HepG2 (cell line): ENCODE measurements around the gene TADA2B. TPM values are rescaled to one million over a fixed set of nuclear protein-coding genes. Genes with fewer than 3 reads are reported as not detected.

Source experiments
- ATF2 ChIP-seq: sonication (generic); formaldehyde crosslinking; IDR thresholded peaks from 2 replicates; pipeline ENCODE4 v1.4.0; 2020; ENCODE audit warnings: missing genetic modification reagents
- ATF7 ChIP-seq, 2 experiments: fragments of 450-650 bp in 1 of 2; sonication (generic) in 1 of 2; formaldehyde crosslinking in 1 of 2; IDR thresholded peaks; 2 replicates each; pipeline versions ENCODE4 v1.4.0 to v1.6.1; 2016 to 2020; ENCODE audit warnings: antibody characterized with exemption in 1 of 2, mild to moderate bottlenecking in 1 of 2, missing genetic modification reagents in 1 of 2
- NR2C2 ChIP-seq: sonication (generic); formaldehyde crosslinking; IDR thresholded peaks from 2 replicates; pipeline ENCODE4 v1.4.0; 2020; ENCODE audit warnings: missing genetic modification reagents, mild to moderate bottlenecking, moderate library complexity, borderline replicate concordance
- SMAD1 ChIP-seq: sonication (generic); formaldehyde crosslinking; IDR thresholded peaks from 2 replicates; pipeline ENCODE4 v1.4.0; 2020; ENCODE audit warnings: missing genetic modification reagents, low read depth, mild to moderate bottlenecking, borderline replicate concordance
- SNAPC4 ChIP-seq: sonication (generic); formaldehyde crosslinking; IDR thresholded peaks from 2 replicates; pipeline ENCODE4 v1.4.0; 2020; ENCODE audit warnings: mild to moderate bottlenecking, missing genetic modification reagents
- TBX2 ChIP-seq: sonication (generic); formaldehyde crosslinking; IDR thresholded peaks from 2 replicates; pipeline ENCODE4 v1.5.0; 2020; ENCODE audit warnings: missing genetic modification reagents, mild to moderate bottlenecking, borderline replicate concordance
- ZNF12 ChIP-seq: sonication (generic); formaldehyde crosslinking; IDR thresholded peaks from 2 replicates; pipeline ENCODE4 v1.5.0; 2020; ENCODE audit warnings: missing genetic modification reagents
- ZNF337 ChIP-seq: sonication (generic); formaldehyde crosslinking; IDR thresholded peaks from 2 replicates; pipeline ENCODE4 v1.5.1; 2020; ENCODE audit warnings: missing genetic modification reagents, low read depth, mild to moderate bottlenecking, borderline replicate concordance
- ZNF501 ChIP-seq: sonication (generic); formaldehyde crosslinking; IDR thresholded peaks from 2 replicates; pipeline ENCODE4 v1.5.1; 2020; ENCODE audit warnings: mild to moderate bottlenecking, moderate library complexity, missing genetic modification reagents
- polyA plus RNA-seq, 8 experiments: library from polyadenylated mRNA; depleted of rRNA in 3 of 8; stranded (reverse) in 7 of 8; unstranded in 1 of 8; fragments of >200 nt; fragmentation: Illumina TruSeq in 4 of 8; extraction: Trizol in 4 of 8; gene quantifications; 2 replicates each; pipeline versions ENCODE4 v1.2.1 to v1.2.3, GENCODE V29; 2011 to 2016; ENCODE audit warnings: low read depth in 4 of 8, missing spikeins in 1 of 8, mixed read lengths in 1 of 8; ENCODE audit not compliant: insufficient read depth in 1 of 8
- total RNA-seq, 5 experiments: library from RNA; depleted of rRNA; stranded (reverse); fragments of >200 nt; fragmentation: Illumina TruSeq; extraction: Trizol; gene quantifications; 2 replicates each; pipeline ENCODE4 v1.2.3, GENCODE V29; 2016; ENCODE audit warnings: low read depth in 1 of 5
- TF ChIP-seq, protein P1 (sequence below): IDR thresholded peaks from 2 replicates; pipeline ENCODE4 v1.6.1; 2016; ENCODE audit warnings: control low read depth
- TF ChIP-seq, protein P2 (sequence below): IDR thresholded peaks from 2 replicates; pipeline ENCODE4 v1.6.1; 2016; ENCODE audit warnings: missing compliant biosample characterization, missing genetic modification reagents, borderline replicate concordance
- TF ChIP-seq, protein P3 (sequence below): sonication (generic); formaldehyde crosslinking; IDR thresholded peaks from 2 replicates; pipeline ENCODE4 v1.5.0; 2020; ENCODE audit warnings: mild to moderate bottlenecking, missing genetic modification reagents, borderline replicate concordance
- TF ChIP-seq, protein P4 (sequence below): sonication (generic); formaldehyde crosslinking; IDR thresholded peaks from 2 replicates; pipeline ENCODE4 v1.8.0; 2022; ENCODE audit warnings: mild to moderate bottlenecking, missing genetic modification reagents, moderate library complexity

The TADA2B gene
- total and polyA plus RNA-seq, 2 of the 13 experiments (the other 11 are each of a cell fraction or from before 2014, with no cell fraction given) = 4.6 to 8.9 TPM

DNA sequence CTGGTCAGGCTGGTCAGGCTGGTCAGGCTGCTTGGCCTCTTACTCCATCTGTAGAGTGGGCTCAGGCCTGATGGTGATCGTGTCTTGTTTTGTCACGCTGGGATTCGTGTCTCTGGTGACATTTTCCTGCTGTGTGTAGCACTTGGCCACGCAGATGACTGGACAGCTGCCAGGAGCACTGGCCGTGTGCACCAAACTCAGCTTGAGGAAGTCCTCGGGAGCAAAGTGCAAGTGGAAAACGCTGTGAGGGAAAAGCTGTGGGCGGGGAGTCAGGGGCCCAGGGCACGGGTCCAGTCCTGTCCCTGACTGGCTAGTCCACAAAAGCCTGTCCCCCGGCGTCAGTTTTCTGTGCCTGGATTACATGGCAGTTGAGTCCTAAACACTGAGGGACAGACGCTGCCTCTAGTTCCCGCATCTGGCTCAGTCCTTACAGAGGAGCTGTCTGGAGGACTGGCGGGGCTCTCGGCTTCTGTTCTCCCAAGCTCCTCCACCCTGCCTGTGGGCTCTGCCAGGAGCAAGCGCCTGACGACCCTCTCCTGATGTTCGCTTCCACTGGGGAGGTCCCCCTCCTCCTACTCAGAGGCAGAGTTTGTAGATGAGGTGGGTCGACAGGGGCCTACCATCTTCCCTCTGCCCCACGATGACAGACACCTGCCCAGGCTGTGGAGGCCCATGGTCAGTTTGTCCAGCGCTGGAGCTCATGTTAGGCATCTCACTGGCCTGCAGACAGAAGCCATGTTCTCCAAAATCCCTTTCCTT is 60.6 kb downstream of the TADA2B start (continued):
- TF ChIP-seq, protein P1, sequence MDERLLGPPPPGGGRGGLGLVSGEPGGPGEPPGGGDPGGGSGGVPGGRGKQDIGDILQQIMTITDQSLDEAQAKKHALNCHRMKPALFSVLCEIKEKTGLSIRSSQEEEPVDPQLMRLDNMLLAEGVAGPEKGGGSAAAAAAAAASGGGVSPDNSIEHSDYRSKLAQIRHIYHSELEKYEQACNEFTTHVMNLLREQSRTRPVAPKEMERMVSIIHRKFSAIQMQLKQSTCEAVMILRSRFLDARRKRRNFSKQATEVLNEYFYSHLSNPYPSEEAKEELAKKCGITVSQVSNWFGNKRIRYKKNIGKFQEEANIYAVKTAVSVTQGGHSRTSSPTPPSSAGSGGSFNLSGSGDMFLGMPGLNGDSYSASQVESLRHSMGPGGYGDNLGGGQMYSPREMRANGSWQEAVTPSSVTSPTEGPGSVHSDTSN (CRISPR knock-in tag) = no peak
- TF ChIP-seq ZNF501 (CRISPR knock-in tag) (peak; percentile 65; the same call in 1 of the 2 replicates), NR2C2 (CRISPR knock-in tag) (no peak), ATF2 (CRISPR knock-in tag) (no peak; the same call in 1 of the 2 replicates), ZNF12 (no peak), ATF7 (IDR thresholded peaks at IDR 0.05) (no peak), ATF7 (CRISPR knock-in tag; IDR thresholded peaks at IDR 0.05) (no peak), TBX2 (peak; percentile 77), SNAPC4 (CRISPR knock-in tag) (no peak), SMAD1 (CRISPR knock-in tag) (no peak), ZNF337 (CRISPR knock-in tag) (peak; percentile 85; the same call in 1 of the 2 replicates)
- TF ChIP-seq, protein P2, sequence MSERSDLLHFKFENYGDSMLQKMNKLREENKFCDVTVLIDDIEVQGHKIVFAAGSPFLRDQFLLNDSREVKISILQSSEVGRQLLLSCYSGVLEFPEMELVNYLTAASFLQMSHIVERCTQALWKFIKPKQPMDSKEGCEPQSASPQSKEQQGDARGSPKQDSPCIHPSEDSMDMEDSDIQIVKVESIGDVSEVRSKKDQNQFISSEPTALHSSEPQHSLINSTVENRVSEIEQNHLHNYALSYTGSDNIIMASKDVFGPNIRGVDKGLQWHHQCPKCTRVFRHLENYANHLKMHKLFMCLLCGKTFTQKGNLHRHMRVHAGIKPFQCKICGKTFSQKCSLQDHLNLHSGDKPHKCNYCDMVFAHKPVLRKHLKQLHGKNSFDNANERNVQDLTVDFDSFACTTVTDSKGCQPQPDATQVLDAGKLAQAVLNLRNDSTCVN (CRISPR knock-in tag) = no peak
- TF ChIP-seq, protein P3, sequence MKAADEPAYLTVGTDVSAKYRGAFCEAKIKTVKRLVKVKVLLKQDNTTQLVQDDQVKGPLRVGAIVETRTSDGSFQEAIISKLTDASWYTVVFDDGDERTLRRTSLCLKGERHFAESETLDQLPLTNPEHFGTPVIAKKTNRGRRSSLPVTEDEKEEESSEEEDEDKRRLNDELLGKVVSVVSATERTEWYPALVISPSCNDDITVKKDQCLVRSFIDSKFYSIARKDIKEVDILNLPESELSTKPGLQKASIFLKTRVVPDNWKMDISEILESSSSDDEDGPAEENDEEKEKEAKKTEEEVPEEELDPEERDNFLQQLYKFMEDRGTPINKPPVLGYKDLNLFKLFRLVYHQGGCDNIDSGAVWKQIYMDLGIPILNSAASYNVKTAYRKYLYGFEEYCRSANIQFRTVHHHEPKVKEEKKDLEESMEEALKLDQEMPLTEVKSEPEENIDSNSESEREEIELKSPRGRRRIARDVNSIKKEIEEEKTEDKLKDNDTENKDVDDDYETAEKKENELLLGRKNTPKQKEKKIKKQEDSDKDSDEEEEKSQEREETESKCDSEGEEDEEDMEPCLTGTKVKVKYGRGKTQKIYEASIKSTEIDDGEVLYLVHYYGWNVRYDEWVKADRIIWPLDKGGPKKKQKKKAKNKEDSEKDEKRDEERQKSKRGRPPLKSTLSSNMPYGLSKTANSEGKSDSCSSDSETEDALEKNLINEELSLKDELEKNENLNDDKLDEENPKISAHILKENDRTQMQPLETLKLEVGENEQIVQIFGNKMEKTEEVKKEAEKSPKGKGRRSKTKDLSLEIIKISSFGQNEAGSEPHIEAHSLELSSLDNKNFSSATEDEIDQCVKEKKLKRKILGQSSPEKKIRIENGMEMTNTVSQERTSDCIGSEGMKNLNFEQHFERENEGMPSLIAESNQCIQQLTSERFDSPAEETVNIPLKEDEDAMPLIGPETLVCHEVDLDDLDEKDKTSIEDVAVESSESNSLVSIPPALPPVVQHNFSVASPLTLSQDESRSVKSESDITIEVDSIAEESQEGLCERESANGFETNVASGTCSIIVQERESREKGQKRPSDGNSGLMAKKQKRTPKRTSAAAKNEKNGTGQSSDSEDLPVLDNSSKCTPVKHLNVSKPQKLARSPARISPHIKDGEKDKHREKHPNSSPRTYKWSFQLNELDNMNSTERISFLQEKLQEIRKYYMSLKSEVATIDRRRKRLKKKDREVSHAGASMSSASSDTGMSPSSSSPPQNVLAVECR (CRISPR knock-in tag) = peak; percentile 47; the same call in 1 of the 2 replicates
- TF ChIP-seq, protein P4, sequence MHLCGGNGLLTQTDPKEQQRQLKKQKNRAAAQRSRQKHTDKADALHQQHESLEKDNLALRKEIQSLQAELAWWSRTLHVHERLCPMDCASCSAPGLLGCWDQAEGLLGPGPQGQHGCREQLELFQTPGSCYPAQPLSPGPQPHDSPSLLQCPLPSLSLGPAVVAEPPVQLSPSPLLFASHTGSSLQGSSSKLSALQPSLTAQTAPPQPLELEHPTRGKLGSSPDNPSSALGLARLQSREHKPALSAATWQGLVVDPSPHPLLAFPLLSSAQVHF (CRISPR knock-in tag) = no peak
